HG03064 (cell line): ENCODE results near the gene FZD10.

Experiments used
- ATAC-seq: cut with Tn5 transposase; IDR thresholded peaks from one replicate; pipeline ENCODE4 v1.9.1; 2021; ENCODE audit warnings: low read depth; ENCODE audit not compliant: unreplicated experiment

The FZD10 gene

DNA sequence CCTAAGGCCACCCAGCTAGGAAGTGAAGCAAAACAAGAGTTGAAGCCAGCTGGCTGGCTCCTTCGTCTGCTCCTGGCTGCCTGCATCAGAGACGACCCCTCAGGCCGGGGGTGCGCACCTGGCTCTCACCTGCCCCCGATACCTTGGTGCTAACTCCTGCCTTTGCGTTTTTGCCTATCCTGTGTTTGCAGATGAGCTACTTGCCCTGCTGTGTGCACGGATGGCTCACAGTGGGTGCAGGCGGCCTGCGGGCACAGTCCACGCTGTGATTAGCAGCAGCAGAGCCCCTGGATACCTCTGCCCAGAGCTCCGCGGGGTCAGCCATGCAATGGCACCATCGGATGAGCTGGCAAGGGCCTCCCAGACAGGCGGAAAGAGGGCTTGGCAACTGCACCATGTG, 31.2 kb upstream of the FZD10 start:
- ATAC-seq = no peak

DNA sequence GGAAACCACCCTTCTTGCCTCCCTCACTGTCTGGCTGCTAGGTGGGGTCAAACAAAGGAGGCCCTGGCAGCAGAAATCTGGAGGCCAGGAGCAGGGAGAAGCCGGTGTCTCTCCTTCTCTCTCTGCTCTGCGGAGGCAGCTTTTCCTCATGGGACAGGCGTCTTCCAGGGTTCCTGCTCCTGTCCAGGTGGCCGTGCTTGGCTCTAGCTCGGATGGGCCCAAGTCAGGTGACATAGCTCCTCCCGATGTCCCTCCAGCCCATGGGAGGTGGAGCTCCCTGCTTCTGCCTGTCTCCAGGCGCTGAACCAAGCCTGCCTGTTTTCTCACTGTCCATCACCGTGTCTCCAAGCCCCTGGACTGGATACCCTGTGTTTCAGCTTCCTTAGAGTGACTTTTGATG, 30.5 kb upstream of the FZD10 start:
- ATAC-seq = no peak

DNA sequence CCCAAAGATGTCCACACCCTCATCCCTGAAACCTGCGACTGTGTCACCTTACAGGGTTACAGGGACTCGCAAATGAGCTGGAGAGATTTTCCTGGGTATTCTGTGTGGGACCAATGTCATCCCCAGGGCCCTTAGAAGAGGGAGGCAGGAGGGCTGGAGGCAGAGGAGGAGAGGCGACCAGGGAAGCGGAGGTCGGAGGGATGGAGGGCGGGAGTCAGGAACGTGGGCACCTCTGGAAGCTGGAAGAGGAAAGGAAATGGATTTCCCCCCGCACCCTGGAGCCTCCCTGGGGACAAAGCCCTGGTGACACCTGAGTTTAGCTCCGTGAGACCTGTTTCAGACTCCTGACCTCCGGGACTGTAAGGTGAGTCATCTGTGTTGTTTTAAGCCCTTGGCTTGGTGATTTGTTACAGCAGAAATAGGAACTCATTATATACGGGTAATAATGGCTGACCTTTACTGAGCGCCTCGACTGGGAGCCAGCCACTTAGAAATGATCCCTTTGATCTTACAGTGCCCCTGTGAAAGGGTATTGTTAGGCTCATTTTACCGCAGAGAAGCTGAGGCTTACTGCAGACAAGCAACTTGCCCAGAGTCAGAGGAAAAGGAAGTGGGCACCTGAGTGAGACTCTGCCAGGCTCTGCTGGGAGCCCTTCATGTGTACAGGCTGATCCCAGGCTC, 29.3 kb upstream of the FZD10 start:
- ATAC-seq = no peak

DNA sequence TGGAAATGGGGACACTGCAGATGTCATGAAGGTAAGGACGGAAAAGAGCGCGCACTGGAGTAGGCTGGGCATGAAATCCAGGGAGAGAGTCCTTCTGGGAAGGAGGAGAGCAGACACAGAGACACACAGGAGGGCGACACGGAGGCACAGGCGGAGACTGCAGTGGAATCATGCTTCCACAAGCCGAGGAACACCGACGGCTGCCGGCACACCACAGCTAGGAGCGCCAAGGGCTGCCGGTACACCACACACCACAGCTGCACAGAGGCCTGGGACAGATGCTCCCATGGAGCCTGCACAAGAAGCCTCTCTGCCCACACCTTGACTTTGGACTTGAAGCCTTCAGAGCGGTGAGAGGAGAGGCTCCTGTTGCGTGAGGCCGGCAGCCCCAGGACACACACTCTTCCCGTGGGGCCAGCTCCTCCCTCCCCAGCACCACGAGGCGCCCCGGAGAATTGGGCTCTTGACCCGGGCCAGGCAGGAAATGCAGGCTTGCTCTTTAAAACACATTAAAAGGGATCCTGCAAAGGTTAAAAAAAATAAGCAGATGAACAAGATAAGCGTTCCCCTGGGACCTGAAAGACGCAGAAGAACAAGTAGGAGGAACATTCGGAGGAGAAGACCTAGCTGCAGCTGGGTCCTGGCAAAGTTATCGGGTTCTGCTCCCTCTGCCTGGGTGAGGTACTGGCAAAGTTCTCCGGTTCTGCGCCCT, 28.3 kb upstream of the FZD10 start:
- ATAC-seq = no peak

DNA sequence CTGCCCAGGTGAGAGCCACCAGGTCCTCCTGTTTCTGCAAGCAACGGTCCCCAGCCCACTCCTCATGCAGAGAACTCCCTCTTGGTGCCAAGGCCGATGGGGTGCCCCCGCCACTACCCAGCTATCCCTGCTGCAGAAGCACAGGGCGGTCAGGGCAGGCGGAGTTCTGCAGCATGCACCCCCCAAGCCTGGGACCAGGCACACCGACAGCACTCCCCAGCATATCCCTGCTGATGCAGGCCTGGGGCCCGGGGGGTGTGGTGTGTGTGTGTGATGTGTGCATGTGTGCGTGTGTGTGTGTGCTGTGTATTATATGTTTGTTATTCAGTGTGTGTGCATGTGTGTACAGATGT, 27.7 kb upstream of the FZD10 start:
- no peak for ATAC-seq

DNA sequence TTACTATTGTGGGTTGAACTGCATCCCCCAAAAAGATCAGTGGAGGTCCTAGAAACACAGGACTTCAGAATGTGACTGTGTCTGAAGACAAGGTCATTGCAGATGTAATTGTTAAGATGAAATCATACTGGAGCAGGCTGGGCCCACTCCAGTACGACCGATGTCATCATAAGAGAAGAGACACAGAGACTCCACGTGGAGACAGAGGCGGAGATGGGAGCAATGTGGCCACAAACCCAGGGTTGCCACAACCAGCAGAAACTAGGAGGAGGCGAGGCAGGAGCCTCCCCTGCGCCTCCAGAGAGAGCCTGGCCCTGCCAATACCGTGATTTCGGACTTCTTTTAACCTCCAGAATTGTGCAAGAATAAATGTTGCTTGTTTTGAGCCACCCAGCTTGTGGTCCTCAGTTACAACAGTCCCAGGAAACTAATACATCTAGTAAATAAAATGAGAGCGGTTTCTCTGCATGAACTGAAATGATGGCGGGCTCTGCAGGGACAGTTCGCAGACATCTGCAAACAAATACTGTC, 25.7 kb upstream of the FZD10 start:
- ATAC-seq = no peak

DNA sequence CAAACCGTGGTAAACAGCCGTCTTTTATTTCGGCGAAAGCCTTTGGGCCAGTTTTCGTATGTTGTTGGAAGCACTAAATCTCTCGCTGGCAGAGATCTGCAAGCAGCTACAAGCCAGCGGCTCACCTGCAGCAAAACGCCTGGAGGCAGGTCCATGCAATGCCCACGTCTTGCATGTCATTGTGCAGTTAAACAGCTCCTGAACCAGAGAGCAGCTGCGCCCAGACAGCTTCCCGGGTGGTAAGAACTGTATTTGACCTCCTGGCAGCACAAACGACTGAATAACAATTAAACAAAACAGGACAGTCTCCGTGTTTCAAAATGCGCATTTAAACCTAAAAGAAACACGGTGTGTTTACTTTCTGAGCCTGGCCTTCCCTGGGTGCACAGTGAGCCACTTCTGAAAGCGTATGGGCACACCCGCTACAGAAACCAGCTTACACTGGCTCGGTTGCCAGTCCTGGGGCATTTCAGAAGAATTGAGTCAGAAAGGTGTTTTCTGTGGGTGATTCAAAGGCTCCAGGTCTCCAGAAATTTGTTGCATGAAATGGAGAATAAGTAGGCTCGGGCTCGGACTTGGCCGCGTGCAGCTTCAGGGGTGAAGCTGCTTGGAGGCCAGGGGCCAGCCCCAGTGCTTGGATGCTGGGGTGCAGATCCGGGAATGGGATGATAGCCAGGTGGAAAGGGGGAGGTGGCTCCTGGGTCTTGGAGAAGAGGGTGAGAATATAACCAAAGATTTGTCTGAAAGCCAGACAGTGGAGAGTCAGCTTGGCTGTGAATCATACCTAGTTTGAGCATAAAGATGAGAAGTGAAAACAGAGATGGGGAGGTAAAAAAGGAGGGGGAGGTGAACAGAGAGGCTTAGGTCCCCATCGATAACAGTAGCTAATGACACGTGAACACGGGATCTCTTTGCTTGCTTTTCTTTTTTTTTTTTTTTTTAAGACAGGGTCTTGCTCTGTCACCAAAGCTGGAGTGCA, 24.9 kb upstream of the FZD10 start:
- no peak for ATAC-seq

DNA sequence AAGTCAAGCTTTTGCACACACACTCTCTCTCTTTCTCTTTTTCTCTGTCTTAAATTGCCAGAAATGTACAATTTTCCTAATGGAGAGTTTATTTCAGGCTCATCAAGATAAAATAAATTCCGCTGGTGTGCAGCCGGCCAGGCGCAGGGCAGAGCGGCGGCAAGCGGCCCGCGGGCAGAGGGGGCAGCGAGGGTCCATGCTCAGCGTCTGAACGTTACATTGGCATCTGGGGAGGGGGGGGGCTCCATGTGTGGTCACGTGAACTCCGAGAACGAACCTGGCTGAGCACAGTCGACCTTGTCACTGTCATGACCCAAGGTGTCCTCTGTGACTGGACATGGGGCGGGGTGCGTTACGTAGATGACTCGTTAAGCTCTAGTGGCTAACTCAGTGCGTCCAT, 23.8 kb upstream of the FZD10 start:
- ATAC-seq = no peak

DNA sequence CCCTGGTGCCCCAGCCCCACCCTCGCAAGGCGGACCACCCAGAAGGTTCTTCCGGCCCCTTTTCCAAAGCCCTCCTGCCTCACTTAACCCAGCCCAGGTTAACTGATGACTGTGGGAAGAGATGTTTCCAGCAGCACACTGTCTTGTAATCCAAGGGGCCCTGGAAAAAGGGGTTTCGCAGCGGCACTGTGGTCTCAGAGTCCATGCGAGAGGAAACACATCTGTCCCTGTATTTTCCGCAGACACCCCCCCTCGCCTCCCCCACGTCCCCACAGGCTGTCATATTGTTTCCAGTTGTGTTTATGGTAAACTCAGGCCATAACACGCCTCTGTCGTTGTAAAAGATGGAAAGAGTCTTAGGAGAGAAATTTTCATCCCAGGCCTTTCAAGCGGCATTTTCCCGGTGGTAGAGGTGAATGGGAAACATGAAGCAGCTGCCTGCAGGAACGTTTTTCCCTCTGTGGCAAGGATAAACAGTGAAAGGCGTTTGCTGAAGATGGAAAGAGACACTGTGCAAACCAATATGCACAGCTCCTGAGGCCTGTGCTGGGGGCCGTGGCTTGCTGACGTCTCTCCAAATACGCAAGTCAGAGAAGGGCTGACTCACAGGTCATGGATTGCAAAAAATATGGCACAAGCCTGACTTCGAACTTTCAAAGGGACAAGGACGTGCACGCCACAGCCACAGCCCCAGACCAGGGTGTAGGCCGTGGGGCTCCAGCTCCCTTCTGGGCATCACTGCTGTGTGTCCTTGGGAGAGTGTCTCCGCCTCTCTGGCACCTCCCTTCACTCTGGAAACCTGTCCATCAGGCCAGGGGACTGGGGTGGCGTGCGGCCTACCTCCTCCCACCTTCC, 22.5 kb upstream of the FZD10 start:
- no peak for ATAC-seq

DNA sequence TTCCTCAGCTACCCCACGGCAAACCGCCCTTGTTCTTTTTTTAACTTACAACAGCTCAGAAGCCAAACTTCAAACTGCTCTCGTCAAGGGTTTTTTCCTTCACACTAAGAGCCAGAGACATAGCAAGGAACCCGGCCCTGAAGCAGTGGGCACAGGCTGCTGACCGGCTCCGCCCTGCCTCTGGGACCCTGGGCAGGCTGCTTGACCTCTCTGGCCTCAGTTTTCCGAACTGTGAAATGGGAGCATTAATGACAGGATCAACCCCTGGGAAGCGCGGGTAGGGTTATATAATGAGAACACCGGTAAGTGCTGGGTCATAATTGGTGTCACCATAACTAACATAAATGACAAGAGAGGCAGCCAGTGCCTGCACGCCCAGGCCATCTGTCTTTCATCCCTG, 21.2 kb upstream of the FZD10 start:
- no peak for ATAC-seq

DNA sequence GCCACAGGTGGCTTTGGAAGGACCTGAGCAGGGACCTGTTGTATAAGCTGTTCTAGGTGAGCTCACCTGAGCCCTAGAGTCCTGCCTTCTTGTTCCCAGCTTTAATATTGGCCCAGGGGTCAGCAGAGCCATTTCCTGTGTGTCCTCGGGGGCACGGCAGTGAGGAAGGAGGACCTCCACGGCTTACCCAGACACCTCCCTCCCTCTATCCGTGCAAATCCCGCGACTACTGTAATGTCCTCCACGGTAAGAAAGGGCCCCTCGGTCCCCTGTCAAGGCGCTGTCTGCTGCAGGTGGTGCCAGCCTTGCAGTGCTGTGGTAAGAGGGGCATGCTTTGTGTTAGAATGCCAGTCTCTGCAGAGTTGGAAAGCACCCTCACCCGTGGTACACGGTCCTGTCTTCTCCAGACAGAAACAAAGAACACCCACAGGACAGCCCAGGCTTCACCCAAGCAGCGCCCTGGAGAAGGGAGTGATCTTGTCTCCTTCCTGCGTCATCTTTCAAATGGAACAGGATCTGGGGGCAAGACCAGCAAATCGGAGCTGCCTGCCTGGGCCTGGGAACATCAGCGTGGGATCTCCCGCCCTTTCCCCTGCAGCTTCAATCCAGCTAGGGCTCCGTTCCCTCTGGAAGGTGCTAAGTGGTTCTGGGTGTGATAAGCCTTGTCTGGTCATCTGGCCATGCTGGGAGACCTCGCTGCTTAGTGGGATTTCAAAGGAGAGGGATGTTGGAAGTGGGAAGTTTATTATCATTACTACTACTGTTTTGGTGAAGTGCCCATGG, 20.2 kb upstream of the FZD10 start:
- ATAC-seq = no peak

DNA sequence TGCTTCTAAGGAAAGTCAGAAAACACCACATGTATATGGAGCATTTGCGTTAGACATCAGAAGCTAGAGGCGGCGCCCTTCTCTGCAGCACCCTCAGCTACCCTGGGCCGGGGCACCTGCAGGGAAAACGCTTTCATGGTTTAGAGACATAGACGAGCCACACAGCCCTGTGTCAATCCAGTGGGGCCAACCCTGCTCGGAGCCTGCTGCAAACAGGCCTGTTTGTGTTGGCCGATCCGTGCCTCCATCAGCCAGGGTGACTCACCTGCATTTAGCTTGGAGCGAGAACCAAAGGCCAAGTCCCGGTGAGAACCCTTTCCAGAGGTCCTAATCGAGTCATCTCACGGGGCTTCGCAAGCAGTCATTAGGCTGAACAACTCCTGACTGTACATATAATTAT, 19.5 kb upstream of the FZD10 start:
- no peak for ATAC-seq

DNA sequence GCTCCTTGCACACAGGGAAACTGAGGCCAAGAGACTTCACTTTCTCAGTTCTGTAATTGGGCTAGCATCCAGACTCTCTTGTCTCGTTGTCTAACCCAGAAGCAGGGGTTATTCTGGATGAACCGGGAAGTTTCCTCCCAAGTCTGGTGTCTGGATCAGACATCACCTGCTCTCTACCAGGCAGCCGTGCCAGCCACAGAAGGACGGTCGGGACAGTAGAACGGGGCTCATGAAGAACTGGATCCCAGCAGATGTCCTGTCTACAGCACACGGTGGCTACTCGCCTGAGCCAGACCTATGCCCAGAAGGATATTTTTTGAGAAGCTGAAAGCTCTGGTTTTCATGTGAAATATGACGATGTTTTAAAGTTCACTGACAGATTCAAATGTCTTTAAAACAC, 19.1 kb upstream of the FZD10 start:
- no peak for ATAC-seq

DNA sequence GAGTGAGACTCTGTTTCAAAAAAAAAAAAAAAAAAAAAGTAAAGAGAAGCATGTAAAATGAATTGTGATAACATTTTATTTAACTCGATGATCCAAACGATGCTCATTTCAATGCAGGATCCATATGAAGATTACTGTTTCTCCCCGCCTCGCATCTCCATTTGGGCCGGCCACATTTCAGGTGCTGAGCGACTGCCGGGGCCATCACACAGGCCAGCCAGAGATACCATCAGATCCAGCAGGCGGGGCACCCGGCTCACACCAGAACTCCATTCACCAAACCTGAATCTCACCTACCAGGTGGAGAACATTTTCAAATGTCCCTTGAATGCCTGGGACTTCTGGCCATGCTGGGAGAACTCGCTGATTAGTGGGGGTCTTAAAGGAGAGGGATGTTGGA, 18.0 kb upstream of the FZD10 start:
- ATAC-seq = no peak

DNA sequence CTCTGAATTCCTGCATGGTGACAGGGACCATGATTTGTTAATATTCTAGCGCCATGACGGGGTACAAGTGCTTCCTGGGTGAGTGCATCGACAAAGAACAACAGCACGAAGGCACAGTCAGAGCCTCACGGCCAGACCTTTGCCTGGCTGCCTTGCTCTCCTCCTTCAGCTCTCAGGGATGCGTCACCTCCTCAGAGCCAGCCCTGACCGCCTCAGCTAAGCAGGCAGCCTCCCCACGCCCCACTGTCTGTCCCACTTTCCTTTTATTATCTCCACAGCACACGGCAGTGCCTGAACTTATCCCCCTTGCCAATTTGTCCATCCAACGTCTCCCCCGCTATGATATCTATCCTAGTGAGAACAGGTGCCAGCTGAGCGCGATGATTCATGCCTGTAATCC, 16.5 kb upstream of the FZD10 start:
- no peak for ATAC-seq

DNA sequence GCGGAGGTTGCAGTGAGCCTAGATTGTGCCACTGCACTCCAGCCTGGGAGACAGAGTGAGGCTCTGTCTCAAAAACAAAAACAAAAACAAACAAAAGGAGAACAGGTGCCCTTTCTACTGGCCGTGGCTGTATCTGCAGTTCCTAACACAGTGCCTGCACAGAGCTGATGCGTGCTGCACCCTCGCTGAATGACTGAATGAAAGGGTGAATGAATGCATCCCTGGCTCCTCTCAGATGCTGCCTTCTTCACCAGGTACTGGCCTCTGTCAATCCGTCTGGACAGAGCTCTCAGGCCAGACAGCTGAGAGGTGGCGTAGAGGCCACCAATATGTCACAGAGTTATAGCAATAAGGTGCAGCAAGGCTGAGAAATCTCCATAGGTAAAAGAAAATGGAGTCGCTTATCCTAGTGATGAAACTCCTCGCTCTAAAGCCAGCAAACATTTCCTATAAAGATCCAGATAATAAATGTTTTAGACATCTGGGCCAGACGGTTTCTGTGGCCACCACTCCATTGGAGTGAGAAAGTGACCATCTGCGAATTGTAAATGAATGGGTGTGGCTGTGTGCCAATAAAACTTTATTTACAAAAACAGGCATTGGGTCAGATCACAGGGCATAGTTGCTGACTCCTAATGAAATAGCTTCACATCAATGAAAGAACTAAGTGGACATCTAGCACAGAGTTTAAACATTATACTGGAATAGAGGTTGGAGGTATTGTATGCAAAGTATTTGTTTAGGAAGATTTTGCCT, 15.9 kb upstream of the FZD10 start:
- no peak for ATAC-seq

DNA sequence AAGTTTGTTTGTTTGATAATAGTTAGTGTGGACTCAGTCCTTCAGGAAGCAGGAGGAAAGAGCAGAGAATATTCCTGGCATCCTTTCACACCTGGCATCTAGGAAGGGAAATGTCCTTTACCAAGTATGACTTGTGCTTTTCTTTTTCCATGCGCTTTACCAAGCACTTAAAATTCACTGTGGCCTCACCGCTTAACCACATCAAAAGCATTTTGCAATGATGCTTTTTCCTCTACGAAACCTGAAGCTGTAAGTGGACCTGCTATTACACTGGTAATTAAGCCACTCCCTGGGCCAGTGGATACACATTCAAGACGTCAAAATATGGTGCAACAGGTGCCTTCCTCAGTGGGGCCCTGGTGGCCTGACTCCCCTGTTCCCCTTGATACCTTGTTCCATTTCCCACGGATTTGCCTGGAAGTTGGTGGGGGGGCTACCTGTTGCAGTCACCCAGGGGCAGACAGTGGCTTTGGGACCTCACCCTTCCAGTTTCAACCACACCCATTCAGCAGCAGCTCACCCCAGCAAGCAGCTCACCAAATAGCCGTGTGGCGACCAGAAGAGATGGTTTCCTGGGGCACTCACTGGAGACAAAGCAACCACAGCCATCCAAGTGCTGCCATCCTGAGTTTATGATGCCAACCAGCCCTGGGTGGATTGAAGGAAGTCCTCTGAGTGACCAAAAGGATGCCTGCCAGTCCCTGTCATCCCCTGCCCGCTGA, 14.2 kb upstream of the FZD10 start:
- ATAC-seq = no peak

DNA sequence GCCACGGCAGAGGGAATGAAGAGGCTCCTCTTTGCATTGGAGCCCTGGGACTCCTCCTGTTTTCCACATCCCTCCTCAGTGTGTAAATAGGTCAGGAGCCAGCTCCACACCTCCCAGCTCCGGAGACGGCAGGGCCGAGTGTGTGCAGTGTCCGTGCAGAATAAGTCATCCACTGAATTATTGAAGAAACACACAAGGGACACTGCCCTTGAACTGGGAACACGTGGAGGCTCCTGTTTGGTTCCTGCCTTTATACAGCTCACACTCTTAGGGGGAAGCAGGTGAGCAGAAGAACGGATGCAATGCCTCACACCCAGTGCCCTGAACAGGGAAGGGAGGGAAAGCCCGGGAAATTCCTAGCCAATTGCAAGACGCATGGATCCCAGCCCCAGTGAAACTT, 10.4 kb upstream of the FZD10 start:
- no peak for ATAC-seq
